NCI-H146 treated with DMSO at 0.1 percent for 48 hours (cell line): ENCODE measurements around the gene ZNF652.

Experiments used
- DNase-seq: peaks from one replicate; lab custom pipeline; 2025; ENCODE audit not compliant: unreplicated experiment; lab: John Stamatoyannopoulos, UW

The ZNF652 gene

GRCh38 chr17:49359990-49360795, 1.9 kb downstream of the ZNF652 start:
- no peak for DNase-seq

GRCh38 chr17:49358641-49359247, 3.3 kb downstream of the ZNF652 start:
- no peak for DNase-seq

GRCh38 chr17:49357516-49357915, 4.5 kb downstream of the ZNF652 start:
- no peak for DNase-seq

GRCh38 chr17:49356320-49356719, 5.7 kb downstream of the ZNF652 start:
- no peak for DNase-seq

- DNase-seq, result no peak
Measured at GRCh38 chr17:49353607-49354006, 8.4 kb downstream of the ZNF652 start.

GRCh38 chr17:49352587-49353154, 9.4 kb downstream of the ZNF652 start:
- DNase-seq, result no peak

GRCh38 chr17:49351572-49352140, 10.4 kb downstream of the ZNF652 start:
- no peak for DNase-seq

- DNase-seq, result no peak
Measured at GRCh38 chr17:49349541-49349940, 12.5 kb downstream of the ZNF652 start.

GRCh38 chr17:49344914-49345313, 17.1 kb downstream of the ZNF652 start:
- DNase-seq, result no peak

- DNase-seq, result no peak
Measured at GRCh38 chr17:49343273-49343672, 18.8 kb downstream of the ZNF652 start.

GRCh38 chr17:49342575-49342936, 19.5 kb downstream of the ZNF652 start:
- DNase-seq, result no peak

GRCh38 chr17:49341356-49341755, 20.7 kb downstream of the ZNF652 start:
- no peak for DNase-seq

GRCh38 chr17:49339354-49339753, 22.7 kb downstream of the ZNF652 start:
- no peak for DNase-seq

GRCh38 chr17:49338883-49339282, 23.2 kb downstream of the ZNF652 start:
- DNase-seq, result no peak

GRCh38 chr17:49337884-49338283, 24.2 kb downstream of the ZNF652 start:
- DNase-seq, result no peak

- DNase-seq, result no peak
Measured at GRCh38 chr17:49334744-49335512, 27.1 kb downstream of the ZNF652 start.

- DNase-seq, result no peak
Measured at GRCh38 chr17:49333804-49334203, 28.2 kb downstream of the ZNF652 start.

- DNase-seq, result no peak
Measured at GRCh38 chr17:49327835-49328784, 33.9 kb downstream of the ZNF652 start.

- DNase-seq, result no peak
Measured at GRCh38 chr17:49325980-49326379, 36.1 kb downstream of the ZNF652 start.

GRCh38 chr17:49318435-49318965, 43.5 kb downstream of the ZNF652 start:
- DNase-seq, result no peak
